NCI-H2196 treated with DMSO at 0.1 percent for 48 hours (cell line): ENCODE data around the gene ST8SIA5.
"Not testable (repeated sequence)": the region's sequence is repeated elsewhere in the genome, so short reads cannot be mapped to it uniquely, and the experiment has no call there.

ENCODE experiments used
- DNase-seq: peaks from one replicate; lab custom pipeline; 2025; ENCODE audit not compliant: unreplicated experiment; lab: John Stamatoyannopoulos, UW

Gene ST8SIA5, protein sequence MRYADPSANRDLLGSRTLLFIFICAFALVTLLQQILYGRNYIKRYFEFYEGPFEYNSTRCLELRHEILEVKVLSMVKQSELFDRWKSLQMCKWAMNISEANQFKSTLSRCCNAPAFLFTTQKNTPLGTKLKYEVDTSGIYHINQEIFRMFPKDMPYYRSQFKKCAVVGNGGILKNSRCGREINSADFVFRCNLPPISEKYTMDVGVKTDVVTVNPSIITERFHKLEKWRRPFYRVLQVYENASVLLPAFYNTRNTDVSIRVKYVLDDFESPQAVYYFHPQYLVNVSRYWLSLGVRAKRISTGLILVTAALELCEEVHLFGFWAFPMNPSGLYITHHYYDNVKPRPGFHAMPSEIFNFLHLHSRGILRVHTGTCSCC

DNA sequence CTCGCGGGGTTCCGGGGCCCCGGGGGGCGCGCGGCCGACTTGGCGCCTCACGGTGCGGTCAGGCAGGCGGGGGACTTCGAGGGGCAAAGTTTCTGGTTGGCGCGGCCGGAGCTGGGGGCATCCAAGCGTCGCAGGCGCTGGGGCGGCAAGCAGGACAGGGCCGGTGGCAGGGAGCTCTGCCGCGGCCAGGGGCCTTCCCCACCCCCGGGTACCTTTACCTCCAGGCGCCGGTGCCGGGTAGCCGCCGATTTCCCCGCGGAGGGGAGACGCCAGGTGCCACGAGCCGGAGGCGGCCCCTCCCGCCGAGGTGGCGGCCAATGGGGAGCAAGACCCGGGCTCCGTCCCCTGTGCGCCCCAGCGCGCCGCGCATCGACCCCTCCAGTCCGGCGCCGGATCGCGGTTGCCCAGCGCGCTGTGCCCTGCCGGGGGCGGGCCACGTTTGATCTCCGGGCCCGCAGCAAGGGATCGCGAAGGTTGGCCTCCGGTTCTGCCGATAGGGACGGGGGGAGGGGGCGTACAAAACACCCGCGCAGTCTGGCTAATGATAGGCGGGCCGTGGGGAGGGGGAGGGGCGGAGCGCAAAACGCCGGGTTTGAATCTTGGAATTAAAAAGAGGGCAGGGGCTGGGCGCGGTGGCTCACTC is at the start of gene ST8SIA5:
Gene ST8SIA5, minus strand, starts transcription at position 495 of the 643 bp plus-strand sequence. CDS start 545 bp downstream, outside the sequence.
- DNase-seq = peak; percentile 48

DNA sequence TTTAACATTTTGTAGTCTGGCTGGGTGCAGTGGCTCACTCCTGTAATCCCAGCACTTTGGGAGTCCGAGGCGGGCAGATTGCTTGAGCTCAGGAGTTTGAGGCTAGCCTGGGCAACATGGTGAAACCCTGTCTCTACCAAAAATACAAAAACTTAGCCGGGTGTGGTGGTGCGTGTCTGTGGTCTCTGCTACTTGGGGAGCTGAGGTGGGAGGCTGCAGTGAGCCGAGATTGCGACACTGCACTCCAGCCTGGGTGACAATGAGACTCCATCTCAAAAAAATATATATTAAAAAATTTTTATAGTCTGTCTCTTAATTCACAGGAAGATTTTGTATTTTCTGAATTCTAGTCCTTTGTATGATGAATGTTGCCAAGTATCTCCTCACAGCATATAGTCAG is 39.1 kb upstream of the ST8SIA5 start:
- DNase-seq = not testable (repeated sequence)

DNA sequence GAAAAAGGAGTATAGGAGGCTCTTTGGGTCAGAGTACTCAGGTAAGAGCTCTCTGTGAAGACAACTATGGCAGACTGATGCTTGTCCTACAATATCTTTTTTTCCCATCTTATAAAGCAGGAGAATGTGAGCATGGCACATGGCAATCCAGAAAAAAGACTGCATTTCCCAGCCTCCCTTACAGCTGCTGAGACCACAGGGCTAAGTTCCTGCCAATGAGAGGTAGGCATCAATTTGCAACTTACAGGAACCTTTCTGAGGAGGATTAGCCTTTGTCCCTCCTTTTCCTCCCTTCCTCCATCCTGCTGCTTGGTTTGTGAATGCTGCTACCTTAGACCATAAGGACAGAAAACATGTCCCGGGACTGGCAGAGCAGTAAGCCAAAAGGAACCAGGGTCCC is 37.8 kb upstream of the ST8SIA5 start:
- no peak for DNase-seq

DNA sequence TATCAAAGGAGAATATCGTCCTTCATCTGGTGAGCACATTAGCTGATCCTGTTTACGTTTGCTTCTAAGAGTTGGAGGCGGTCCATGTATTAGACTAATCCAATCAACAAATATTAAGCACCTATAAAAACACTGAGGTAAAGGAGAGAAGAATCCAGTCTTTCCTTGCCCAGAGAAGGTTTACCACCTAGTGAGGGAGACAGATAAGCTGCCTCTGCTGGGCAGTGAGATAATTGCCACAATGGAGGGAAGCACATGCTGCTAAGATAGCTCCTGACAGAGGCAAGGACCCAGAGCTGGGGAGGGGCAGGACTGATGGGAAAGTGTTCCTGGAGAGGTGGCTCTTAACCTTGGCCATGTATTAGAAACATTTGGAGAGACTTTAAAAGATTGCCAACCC is 36.7 kb upstream of the ST8SIA5 start:
- no peak for DNase-seq

DNA sequence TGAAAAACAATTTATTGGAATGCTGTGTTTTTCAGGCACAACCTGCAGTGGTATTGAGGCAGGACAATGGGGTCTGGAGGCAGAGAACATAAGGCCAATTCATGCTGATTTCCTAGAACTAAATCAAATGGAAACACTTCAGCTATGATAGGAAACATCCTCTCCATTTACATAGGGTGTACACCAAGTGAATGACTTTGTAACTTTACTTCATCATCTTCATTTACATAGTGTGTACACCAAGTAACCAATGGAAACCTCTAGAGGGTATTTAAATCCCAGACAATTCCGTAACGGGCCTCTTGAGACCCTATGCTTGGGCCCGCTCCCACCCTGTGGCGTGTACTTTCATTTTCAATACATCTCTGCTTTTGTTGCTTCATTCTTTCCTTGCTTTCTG is 32.2 kb upstream of the ST8SIA5 start:
- DNase-seq = no peak

DNA sequence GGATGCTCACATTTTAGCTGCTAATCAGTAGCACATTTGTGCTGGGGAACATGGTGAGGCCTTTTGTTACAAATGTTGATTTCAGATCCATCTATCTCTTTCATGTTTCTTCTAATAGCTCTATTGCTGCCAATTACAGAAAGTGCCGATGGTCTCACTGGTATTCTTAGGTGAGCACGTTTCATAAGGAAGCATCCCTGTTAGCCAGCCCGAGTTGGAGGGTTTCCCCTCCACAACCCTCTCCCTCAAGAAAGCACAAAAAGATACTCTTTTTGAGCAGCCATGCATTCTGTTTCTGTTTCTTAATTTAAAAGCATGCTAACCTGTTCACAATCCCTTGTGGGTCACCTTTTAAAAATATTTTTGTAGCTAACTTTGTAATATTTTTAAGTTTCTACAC is 30.8 kb upstream of the ST8SIA5 start:
- no peak for DNase-seq

DNA sequence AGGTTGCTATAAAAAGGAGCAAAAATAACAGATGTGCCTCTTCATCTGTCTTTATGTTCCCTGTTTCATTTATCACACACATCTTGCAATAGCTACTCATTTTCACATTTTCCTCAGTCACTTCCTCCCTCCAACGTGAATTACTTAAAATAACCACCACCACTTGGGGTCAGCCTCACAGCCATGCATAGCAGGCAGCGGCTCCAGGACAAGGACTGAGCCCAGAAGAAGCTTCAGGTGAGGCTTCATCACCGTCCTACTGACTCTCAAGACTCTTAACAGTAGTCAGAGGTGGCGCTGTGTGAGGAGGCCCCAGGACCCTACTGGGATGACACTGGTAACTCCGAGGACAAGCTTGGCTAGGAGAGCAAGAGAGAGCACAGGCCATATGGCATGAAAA is 15.5 kb upstream of the ST8SIA5 start:
- DNase-seq = no peak

DNA sequence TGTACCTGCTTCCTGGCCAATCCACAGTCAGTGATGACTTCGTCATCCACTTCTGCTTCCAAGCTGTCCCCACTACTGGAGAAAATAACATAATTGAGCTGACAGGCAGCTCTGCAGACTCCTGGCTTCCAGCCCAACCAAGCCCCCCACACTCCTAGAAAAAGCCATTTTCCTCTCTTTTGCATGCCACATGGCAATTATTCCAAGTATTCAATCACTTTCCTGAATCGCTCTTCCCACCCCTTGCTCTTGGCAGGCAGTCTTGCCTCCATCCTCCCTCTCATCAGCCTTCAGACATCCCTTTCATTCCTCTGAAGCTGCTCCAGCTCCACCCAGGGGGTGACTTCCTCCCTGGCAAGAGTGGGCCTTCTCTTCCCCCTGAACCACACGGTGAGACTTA is 14.3 kb upstream of the ST8SIA5 start:
- no peak for DNase-seq

DNA sequence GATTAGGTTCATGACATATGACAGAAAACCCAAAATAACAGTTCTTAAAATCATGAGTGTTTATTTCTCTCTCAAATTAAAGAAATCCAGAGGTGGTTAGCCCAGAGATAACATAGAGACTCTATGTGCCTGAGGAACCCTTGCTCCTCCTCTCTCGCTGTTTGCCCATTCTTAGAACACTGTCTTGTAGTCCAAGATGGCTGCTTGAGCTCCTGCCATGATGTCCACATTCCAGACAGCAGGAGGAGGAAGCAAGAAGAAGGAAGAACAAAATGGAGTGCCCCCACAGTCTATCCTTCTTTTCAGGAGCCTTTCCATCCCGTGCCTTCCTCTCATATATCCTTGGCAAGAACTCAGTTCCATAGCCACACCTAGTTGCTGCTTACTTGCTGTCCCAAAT is 13.9 kb upstream of the ST8SIA5 start:
- DNase-seq = no peak

DNA sequence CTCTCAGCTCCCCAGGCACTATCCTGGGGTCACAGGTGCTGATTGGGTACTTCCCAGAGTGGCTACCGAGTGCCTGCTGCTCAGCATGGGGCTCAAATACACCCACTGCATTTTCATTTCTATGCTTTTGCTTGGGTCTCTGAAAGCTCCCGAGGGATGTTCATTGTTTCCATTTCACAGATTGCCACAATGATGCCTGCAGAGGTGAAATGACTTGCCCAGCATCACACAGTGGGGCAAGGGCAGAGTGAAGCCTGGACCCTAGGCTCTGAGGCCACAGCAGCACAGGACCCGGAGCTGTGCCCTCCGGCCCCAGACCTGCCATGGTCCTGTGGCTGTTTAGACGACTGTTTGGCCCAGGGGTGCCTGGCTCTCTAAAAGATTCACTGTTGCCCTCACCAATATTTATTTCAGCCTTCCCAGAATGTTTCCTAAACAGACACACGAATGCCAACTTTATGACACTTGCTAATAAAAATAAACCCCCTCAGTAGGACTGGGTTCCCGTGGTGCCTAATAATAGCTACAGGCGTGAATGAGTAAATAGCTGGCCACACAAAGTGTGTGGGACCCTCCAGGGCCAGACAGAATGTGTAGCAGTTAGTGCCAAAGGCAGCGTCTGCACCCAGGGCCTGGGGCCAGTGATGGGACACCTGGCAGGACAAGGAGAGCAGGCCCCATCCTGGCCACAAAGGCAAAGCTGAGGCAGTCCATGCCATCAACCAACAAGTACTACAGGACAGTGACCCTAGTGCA is 11.5 kb upstream of the ST8SIA5 start:
- no peak for DNase-seq

DNA sequence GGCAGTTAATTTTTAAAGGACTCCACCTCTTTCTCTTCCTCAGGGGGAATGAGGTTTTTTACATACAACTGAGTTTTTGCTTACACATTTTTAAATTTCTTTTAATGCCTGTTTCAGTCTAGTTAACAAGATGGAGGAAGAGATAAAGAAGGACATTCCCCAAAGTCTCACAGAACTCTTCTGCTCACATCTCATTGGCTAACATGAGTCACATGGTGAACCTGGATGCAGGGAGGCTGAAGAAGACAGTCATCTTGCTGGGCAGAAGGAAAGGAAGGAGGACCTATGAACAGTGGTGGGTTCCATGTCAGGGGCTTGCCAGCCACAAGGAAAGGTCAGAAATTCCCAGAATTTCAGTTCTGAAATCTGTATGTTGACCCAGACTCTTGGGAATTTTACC is 10.4 kb upstream of the ST8SIA5 start:
- DNase-seq = no peak

DNA sequence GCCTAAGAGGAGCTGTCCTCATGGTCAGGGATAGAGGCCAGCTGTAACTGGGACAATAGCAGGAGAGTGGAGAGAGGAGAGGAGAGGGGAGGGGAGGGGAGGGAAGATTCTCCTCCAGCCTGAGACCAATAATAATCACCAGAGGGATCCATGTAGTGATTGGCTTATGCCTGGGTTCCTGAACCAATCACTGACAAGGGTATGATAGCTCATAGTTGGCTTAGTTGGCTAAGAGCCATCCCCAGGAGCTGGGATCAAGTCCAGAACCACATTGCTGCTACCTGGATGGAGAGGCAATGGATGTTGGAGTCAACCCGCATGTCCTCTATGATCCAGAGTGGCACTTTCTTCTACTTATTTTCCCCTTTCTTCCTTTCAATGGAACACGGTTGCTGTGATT is 7.7 kb upstream of the ST8SIA5 start:
- DNase-seq = no peak

DNA sequence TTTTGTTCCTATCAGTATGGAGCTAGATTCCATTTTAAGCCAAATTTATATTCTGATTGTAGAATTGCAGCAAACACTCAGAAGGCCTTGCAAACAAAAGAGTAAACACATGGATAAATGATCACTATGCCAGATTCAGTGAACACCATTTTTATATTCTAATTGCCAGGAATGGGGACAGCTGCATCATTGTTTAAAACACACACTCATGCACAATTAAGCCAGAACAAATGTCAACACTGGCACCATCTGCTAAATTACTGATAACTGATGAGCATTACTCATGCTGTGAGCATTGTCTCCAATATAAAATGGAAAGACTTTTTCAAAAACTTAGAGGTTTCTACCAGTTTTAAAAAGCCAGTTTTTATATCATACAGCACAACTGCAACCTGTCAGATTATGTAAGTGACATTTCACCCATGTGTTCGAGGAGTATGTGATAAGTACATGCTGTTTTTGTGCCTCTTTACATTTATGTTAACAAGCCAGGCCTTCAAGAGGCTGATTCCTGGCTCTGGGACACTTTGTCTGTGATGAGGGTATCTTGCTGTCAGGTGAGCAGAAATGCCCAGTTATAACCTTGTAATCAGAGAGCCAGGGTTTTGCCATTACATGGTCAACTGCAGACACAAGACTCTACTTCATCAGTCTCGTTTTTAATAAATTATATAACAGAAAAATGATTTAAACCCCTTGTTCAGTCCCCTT is 4.4 kb upstream of the ST8SIA5 start:
- peak; percentile 64 for DNase-seq

DNA sequence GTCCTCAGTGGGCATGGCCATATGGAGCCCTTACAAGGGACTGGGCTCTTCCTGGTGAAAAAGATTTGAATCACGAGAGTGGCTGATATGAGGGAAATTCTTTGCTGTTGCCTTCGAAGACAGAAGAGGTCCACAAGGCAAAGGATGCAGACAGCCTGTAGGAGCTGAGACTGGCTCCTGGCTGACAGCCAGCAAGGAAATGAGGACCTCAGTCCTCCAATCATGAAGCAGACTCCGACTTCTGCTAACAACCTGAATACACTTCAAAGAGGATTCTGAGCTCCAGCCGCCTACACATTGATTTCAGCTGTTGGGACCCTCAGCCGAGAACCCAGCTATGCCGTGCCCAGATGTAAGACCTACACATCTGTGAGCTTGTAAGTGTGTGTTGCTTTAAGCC is 3.0 kb upstream of the ST8SIA5 start:
- DNase-seq = no peak

DNA sequence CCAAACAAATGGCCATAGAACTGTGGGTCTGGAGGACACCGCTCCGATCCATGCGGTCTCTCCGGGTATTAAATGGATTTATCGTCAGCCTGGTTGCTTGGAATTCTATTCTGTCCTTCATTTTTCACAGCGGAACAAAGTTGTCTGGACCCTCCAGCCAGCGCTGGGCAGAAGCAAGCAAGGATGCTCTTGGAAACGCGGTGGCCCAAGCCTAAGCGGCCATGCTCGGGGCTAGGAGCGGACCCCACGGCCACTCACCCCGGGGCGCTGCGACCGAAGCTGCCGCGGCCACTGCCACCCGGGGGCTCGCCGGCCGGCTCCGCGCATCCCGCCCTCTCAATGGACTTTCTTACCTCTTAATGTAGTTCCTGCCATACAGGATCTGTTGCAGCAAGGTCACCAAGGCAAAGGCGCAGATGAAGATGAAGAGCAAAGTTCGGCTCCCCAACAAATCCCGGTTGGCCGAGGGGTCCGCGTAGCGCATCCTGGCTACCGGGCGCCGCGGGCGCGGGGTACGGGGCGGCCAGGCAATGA is 761 bp downstream of the ST8SIA5 start:
- no peak for DNase-seq

DNA sequence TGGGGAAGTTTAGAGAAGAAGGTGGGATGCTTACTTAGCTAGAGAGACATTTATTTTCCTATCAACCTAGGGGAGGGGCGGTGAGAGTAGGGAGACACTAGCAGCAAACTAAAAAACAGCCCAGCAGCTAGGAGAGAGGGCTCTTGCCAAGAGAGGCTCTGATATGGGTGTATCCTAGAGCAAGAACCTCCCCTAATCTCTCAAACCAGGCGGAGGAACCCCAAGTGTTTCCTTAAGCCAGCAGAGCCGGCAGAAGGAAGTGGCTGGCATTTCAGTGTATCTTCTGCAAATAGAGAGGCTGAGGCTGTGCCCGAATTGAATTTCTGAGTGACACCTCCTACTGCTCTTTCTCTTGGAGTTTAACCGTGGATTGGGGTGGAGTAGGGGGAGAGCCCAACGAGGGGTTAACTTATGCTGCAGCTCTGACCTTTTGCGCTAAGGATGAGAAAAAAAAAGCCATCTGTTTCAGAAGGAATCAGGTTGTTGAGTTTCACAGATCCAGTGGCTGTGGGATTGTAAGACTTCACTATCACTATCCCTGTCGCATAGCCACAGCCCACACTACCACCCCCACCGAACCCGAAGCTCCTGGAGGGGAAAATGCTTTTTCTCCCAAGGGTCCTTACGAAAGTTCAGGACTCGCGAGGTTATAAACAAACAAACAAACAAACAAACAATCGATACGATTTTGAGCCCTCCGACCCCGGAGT is 1.4 kb downstream of the ST8SIA5 start:
- DNase-seq = no peak

DNA sequence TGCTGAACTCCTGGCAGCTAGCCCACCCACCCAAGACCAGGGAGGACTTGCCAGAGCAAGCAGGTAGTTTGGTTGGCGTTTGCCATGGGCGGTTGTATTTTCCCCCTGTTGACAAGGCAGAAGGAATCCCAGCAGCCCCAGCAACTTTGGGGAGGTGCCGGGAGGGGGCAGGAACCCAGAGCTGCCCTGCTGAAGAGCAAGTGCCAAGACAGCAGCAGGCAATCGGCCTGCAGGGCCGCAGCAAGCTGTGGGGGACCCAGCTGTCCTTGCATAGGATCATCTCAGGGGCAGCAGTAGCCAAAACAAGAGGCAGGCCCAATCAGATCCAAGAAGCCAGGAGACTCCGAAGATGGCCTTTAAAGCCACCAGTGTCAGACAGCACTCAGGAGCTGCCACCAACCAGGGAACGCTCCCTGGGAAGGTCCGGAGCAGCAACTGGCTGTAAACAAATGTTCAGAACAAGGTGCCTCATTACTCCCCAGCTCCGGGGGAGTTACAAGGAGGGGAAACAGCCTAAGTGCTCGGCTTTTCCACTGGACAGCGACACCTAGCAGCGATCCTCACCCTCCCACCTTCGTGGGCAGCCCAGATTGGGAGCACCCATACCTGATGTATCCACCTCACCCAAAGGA is 2.1 kb downstream of the ST8SIA5 start:
- no peak for DNase-seq

DNA sequence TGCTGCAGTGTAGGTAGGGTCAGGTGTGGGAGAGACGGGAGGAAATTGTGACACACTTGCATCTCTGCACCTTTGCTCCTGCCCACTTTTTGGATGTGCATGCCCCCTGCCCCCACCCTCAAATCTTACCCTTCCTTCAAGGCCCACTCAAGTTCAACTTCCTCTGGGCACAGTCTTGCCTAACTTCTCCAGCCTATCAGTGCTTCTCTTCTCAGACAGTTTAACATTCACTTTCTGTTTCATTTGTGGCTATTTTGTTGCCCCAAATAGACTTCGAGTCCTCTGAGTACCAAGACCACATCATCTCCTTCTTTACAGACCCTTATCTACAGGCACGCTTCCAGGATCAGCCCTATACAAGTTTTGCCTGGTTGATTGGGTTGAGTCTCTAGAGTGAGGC is 2.7 kb downstream of the ST8SIA5 start:
- no peak for DNase-seq

DNA sequence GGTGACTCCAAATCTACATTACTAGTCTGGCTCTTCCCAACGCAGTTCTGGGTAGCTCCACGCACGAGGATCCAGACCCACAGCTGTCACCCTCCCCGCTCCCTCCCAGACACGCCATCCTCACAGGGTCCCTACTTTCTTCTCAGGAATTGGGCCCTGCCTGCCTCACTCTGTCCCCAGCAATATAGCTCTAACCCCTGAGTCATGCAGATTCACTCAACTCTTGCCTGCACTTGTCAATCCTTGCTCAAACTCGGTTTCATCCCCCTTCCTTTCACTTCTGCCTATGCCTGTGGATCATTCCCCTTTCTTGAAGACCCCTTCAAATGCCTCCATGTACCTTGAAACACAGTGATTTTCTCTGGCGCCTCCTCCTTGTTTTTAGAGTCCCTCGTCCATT is 5.0 kb downstream of the ST8SIA5 start:
- DNase-seq = no peak

DNA sequence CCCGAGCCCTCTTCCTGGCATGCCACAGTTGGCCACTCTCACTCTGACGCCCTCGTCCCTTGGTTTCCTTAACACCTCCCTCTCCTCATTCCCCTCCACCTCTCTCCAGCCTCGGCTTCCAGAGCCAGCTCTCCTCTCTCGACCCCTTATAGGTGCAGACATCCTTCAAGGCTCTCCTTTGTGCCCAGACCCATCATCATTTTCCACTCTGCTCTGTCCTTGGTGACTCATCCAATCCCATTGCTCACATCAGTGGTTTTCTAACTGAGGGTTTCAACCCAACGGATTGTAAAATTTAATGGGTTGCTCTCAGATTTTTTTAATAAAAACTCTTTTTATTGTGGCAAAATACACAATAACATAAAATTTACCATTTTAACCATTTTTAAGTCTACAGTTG is 6.2 kb downstream of the ST8SIA5 start:
- DNase-seq = no peak
